OCI-LY3 (cell line): ENCODE data around the gene ZNF791.

Experiments used
- H2AFZ ChIP-seq: fragments of 200-600, 300-600 bp; shearing (Covaris generic); 2 replicates; pipeline ENCODE4 v1.6.0; 2014; ENCODE audit warnings: antibody characterized with exemption, low read depth, low read length
- H3K27ac ChIP-seq: fragments of 200-600, 300-600 bp; sonication (generic); 2 replicates; pipeline ENCODE4 v1.5.1; 2014; ENCODE audit warnings: mild to moderate bottlenecking, low read length, moderate library complexity, mixed read lengths
- H3K27me3 ChIP-seq: fragments of 200-600, 300-600 bp; sonication (generic); 2 replicates; pipeline ENCODE4 v1.6.1; 2014; ENCODE audit warnings: low read depth, low read length, mixed read lengths
- H3K36me3 ChIP-seq: fragments of 200-600, 300-600 bp; sonication (generic); replicated peaks from 2 replicates; pipeline ENCODE3; 2014; ENCODE audit warnings: low read depth, low read length, mixed read lengths
- H3K4me1 ChIP-seq: fragments of 300-600, 200-600 bp; sonication (generic); 2 replicates; pipeline ENCODE4 v1.6.1; 2014; ENCODE audit warnings: low read length, mixed read lengths
- H3K4me2 ChIP-seq: fragments of 200-600, 300-600 bp; sonication (generic); 2 replicates; pipeline ENCODE4 v1.6.1; 2014; ENCODE audit warnings: low read length, mixed read lengths
- H3K4me3 ChIP-seq: fragments of 300-600, 200-600 bp; sonication (generic); 2 replicates; pipeline ENCODE4 v1.5.1; 2014; ENCODE audit warnings: antibody characterized with exemption, mild to moderate bottlenecking, low read length, moderate library complexity
- H3K79me2 ChIP-seq: fragments of 300-600, 200-600 bp; shearing (Covaris generic); 2 replicates; pipeline ENCODE4 v1.6.1; 2014; ENCODE audit warnings: mild to moderate bottlenecking, low read length, mixed read lengths
- H3K9ac ChIP-seq: fragments of 300-600, 200-600 bp; shearing (Covaris generic); 2 replicates; pipeline ENCODE4 v1.6.0; 2014; ENCODE audit warnings: mild to moderate bottlenecking, low read length, moderate library complexity
- H3K9me3 ChIP-seq: fragments of 200-600, 300-600 bp; shearing (Covaris generic); 2 replicates; pipeline ENCODE4 v1.6.1; 2014; ENCODE audit warnings: low read length, mixed read lengths; ENCODE audit not compliant: insufficient read depth
- H4K20me1 ChIP-seq: fragments of 200-600, 300-600 bp; sonication (generic); 2 replicates; pipeline ENCODE4 v1.6.1; 2016; ENCODE audit warnings: low read length, mixed read lengths; ENCODE audit not compliant: insufficient read depth
- CTCF ChIP-seq: fragments of 200-600, 300-600 bp; sonication (generic); IDR thresholded peaks from 2 replicates; pipeline ENCODE4 v1.5.1; 2014; ENCODE audit warnings: antibody characterized with exemption, low read length, low read depth
- EZH2phosphoT487 ChIP-seq: fragments of 200-600 bp; shearing (Covaris generic); IDR thresholded peaks from 2 replicates; pipeline ENCODE4 v1.6.1; 2018; ENCODE audit warnings: antibody characterized with exemption, mixed run types, low read depth

ZNF791 gene

GRCh38 chr19:12664406-12665280, 53.9 kb downstream of the ZNF791 start:
- H2AFZ ChIP-seq, result no peak overlapping the region
- peaks cover 30% of the 10 kb centered on the region for H3K4me1 ChIP-seq
- no peaks in the 10 kb centered on the region for H3K9me3 ChIP-seq
- no peaks in the 10 kb centered on the region for H4K20me1 ChIP-seq
- H3K9ac ChIP-seq, result peak overlapping the region; percentile 56; the same call in 1 of the 2 replicates
- peak overlapping the region; percentile 91 for H3K4me3 ChIP-seq
- TF ChIP-seq EZH2phosphoT487, result no peak
- peak overlapping the region; percentile 85 for H3K27ac ChIP-seq
- peak overlapping the region; percentile 83 for H3K4me2 ChIP-seq
- H3K36me3 ChIP-seq, result peaks cover 45% of the 10 kb centered on the region
- H3K79me2 ChIP-seq, result peaks cover 65% of the 10 kb centered on the region
- H3K27me3 ChIP-seq, result no peaks in the 10 kb centered on the region

GRCh38 chr19:12665281-12665573, 54.5 kb downstream of the ZNF791 start:
- H3K4me3 ChIP-seq, result peak overlapping the region; percentile 91

GRCh38 chr19:12665671-12666264, 55.0 kb downstream of the ZNF791 start:
- H3K36me3 ChIP-seq, result peaks cover 37% of the 10 kb centered on the region
- H3K4me2 ChIP-seq, result peak overlapping the region; percentile 83
- peaks cover 38% of the 10 kb centered on the region for H3K4me1 ChIP-seq
- no peak overlapping the region for H2AFZ ChIP-seq
- peak overlapping the region; percentile 91 for H3K4me3 ChIP-seq
- H3K27me3 ChIP-seq, result no peaks in the 10 kb centered on the region
- no peaks in the 10 kb centered on the region for H4K20me1 ChIP-seq
- peaks cover 73% of the 10 kb centered on the region for H3K79me2 ChIP-seq
- H3K9ac ChIP-seq, result peak overlapping the region; percentile 97
- H3K27ac ChIP-seq, result peak overlapping the region; percentile 85
- no peaks in the 10 kb centered on the region for H3K9me3 ChIP-seq
- no peak for TF ChIP-seq EZH2phosphoT487
- no peak for TF ChIP-seq CTCF

More at GRCh38 chr19:12665281-12665573, 54.5 kb downstream of the ZNF791 start:
- TF ChIP-seq CTCF (peak; percentile 19; the same call in 1 of the 2 replicates), EZH2phosphoT487 (no peak)
- Histone ChIP-seq H3K27ac (peak overlapping the region; percentile 85), H3K9ac (peak overlapping the region; percentile 97), H2AFZ (no peak overlapping the region), H3K79me2 (peaks cover 67% of the 10 kb centered on the region), H4K20me1 (no peaks in the 10 kb centered on the region), H3K9me3 (no peaks in the 10 kb centered on the region), H3K4me2 (peak overlapping the region; percentile 83), H3K27me3 (no peaks in the 10 kb centered on the region), H3K4me1 (peaks cover 33% of the 10 kb centered on the region), H3K36me3 (peaks cover 41% of the 10 kb centered on the region)

GRCh38 chr19:12666265-12667048, 55.7 kb downstream of the ZNF791 start, which contains the start of the genes MAN2B1 and WDR83:
Gene MAN2B1, minus strand, starts transcription at chr19:12666742. Its CDS starts 41 bp downstream, at chr19:12666701.
Gene WDR83, plus strand, starts transcription at chr19:12666807. Its CDS starts 2,984 bp downstream, at chr19:12669791.
- Histone ChIP-seq H2AFZ (0 out of 2 replicates have a peak within 1 kb of the TSS, but pooled peaks have one; percentile 29), H3K79me2 (peaks cover 73% of the 10 kb centered on the region), H3K4me1 (peaks cover 38% of the 10 kb centered on the region), H4K20me1 (no peaks in the 10 kb centered on the region), H3K4me3 (peak within 1 kb of the TSS; percentile 91), H3K9me3 (no peaks in the 10 kb centered on the region), H3K9ac (peak within 1 kb of the TSS; percentile 97), H3K36me3 (peaks cover 30% of the 10 kb centered on the region), H3K27me3 (no peaks in the 10 kb centered on the region), H3K4me2 (peak within 1 kb of the TSS; percentile 83), H3K27ac (peak within 1 kb of the TSS; percentile 85)
- no peak for TF ChIP-seq EZH2phosphoT487
- no peak for TF ChIP-seq CTCF
